HCT116 (cell line): Measurements from ENCODE around the gene IRGQ. TPM values are rescaled to one million over a fixed set of nuclear protein-coding genes. Genes with fewer than 3 reads are reported as not detected.

ENCODE experiments used
- ATAC-seq: fragments of 200-7000 bp; cut with Tn5 transposase; 2 replicates; pipeline ENCODE4 v1.9.1; 2020; ENCODE audit warnings: mild to moderate bottlenecking, moderate library complexity
- BruUV-seq: library from RNA; stranded (reverse); fragments of 400-500 nt; replicated peaks from 2 replicates; lab custom pipeline; 2021; lab: Mats Ljungman, UMichigan
- CTCF ChIA-PET: fragments of 300-600 bp; sonication (Branson Sonifier 250); formaldehyde crosslinking; loops from one replicate; lab custom pipeline; 2021; ENCODE audit warnings: antibody characterized with exemption; lab: Charles Lee
- POLR2A ChIA-PET: fragments of 300-600, 350-600 bp; sonication (Branson Sonifier 250); formaldehyde crosslinking; loops from one replicate; lab custom pipeline; 2021; ENCODE audit warnings: antibody characterized with exemption; lab: Charles Lee
- RAD21 ChIA-PET, 2 experiments: fragments of 300-600 bp; sonication (Branson Sonifier 250); formaldehyde crosslinking; loops; one replicate each; lab custom pipeline; 2023; ENCODE audit warnings: low total read pairs in 2 of 2; ENCODE audit not compliant: uncharacterized antibody in 2 of 2, unreplicated experiment in 2 of 2, low non-redundant PET in 1 of 2; lab: Charles Lee
- DNase-seq: peaks from one replicate; pipeline ENCODE4 v3.0.0-alpha.2; 2010; ENCODE audit warnings: low read depth, low spot score
- H2AFZ ChIP-seq: fragments of 200-600 bp; shearing (Covaris generic), sonication (generic); 2 replicates; pipeline ENCODE4 v1.6.1; 2017; ENCODE audit warnings: low read depth, mixed run types, mixed read lengths, antibody characterized with exemption, low read length; ENCODE audit not compliant: poor library complexity, severe bottlenecking
- H3K27ac ChIP-seq: 2 replicates; pipeline ENCODE4 v1.5.1; 2012; ENCODE audit warnings: low read depth, low read length
- H3K27me3 ChIP-seq: fragments of 200-600 bp; sonication (generic); 2 replicates; pipeline ENCODE4 v1.6.1; 2016; ENCODE audit warnings: mixed run types, low read length, mixed read lengths; ENCODE audit not compliant: insufficient read depth
- H3K36me3 ChIP-seq, 2 experiments: fragments of 200-500 bp in 1 of 2; fragments of 200-600 bp in 1 of 2; sonication (Bioruptor generic) in 1 of 2; sonication (generic) in 1 of 2; 2 replicates each; pipeline versions ENCODE4 v1.5.1 to v1.6.1; 2014 to 2016; ENCODE audit warnings: low read length in 2 of 2, inconsistent platforms in 1 of 2, mixed read lengths in 1 of 2, mixed run types in 1 of 2; ENCODE audit not compliant: insufficient read depth in 2 of 2, control insufficient read depth in 1 of 2
- H3K4me1 ChIP-seq, 2 experiments: fragments of 200-600 bp in 1 of 2; sonication (generic) in 1 of 2; 2 replicates each; pipeline versions ENCODE4 v1.5.1 to v1.6.1; 2012 to 2017; ENCODE audit warnings: low read length in 2 of 2, inconsistent platforms in 1 of 2, mild to moderate bottlenecking in 1 of 2, mixed read lengths in 1 of 2, mixed run types in 1 of 2, moderate library complexity in 1 of 2; ENCODE audit not compliant: insufficient read depth in 2 of 2, control insufficient read depth in 1 of 2
- H3K4me2 ChIP-seq: fragments of 200-600 bp; sonication (generic); 2 replicates; pipeline ENCODE4 v1.6.1; 2017; ENCODE audit warnings: mixed run types, low read length, mixed read lengths
- H3K4me3 ChIP-seq, 2 experiments: fragments of 200-600 bp in 1 of 2; sonication (generic) in 1 of 2; replicated peaks in 1 of 2; 2 replicates each; pipeline ENCODE4 v1.5.1; 2011 to 2016; ENCODE audit warnings: low read length in 2 of 2, control low read depth in 1 of 2, low read depth in 1 of 2, mild to moderate bottlenecking in 1 of 2, mixed read lengths in 1 of 2, mixed run types in 1 of 2
- H3K79me2 ChIP-seq: fragments of 200-600 bp; sonication (generic); 2 replicates; pipeline ENCODE4 v1.6.1; 2017; ENCODE audit warnings: mild to moderate bottlenecking, mixed run types, low read length, moderate library complexity, mixed read lengths; ENCODE audit not compliant: insufficient read depth
- H3K9ac ChIP-seq: fragments of 200-600 bp; sonication (generic); 2 replicates; pipeline ENCODE4 v1.6.1; 2016; ENCODE audit warnings: low read length, mixed read lengths
- H3K9me2 ChIP-seq: fragments of 200-600 bp; sonication (generic), shearing (Covaris generic); 2 replicates; pipeline ENCODE4 v1.6.1; 2017; ENCODE audit warnings: mixed run types, mild to moderate bottlenecking, moderate library complexity; ENCODE audit not compliant: insufficient read depth
- H3K9me3 ChIP-seq, 2 experiments: fragments of 200-500 bp in 1 of 2; fragments of 200-600 bp in 1 of 2; sonication (Bioruptor generic) in 1 of 2; sonication (generic) in 1 of 2; 2 replicates each; pipeline ENCODE4 v1.6.1; 2014 to 2017; ENCODE audit warnings: low read length in 2 of 2, mixed read lengths in 2 of 2, inconsistent platforms in 1 of 2, low read depth in 1 of 2, mild to moderate bottlenecking in 1 of 2, mixed run types in 1 of 2, moderate library complexity in 1 of 2; ENCODE audit not compliant: control insufficient read depth in 1 of 2, insufficient read depth in 1 of 2
- H4K20me1 ChIP-seq: fragments of 200-600 bp; sonication (generic), shearing (Covaris generic); 2 replicates; pipeline ENCODE4 v1.6.1; 2017; ENCODE audit warnings: mixed run types, mild to moderate bottlenecking, moderate library complexity; ENCODE audit not compliant: insufficient read depth
- ATF3 ChIP-seq: IDR thresholded peaks from 2 replicates; pipeline ENCODE4 v1.6.1; 2012
- EGR1 ChIP-seq: IDR thresholded peaks from 2 replicates; pipeline ENCODE4 v1.6.1; 2012; ENCODE audit warnings: low read depth
- FOSL1 ChIP-seq: IDR thresholded peaks from 2 replicates; pipeline ENCODE4 v1.6.1; 2012; ENCODE audit warnings: low read depth
- REST ChIP-seq: IDR thresholded peaks from 2 replicates; pipeline ENCODE4 v1.6.1; 2012; ENCODE audit warnings: low read depth
- SIN3A ChIP-seq: IDR thresholded peaks from 2 replicates; pipeline ENCODE4 v1.6.1; 2012; ENCODE audit warnings: low read depth
- ZFX ChIP-seq: fragments of 450-650 bp; IDR thresholded peaks from 2 replicates; pipeline ENCODE4 v1.6.1; 2017
- ZNF274 ChIP-seq: fragments of 200-500 bp; sonication (Bioruptor generic); IDR thresholded peaks from 2 replicates; pipeline ENCODE4 v1.6.1; 2014; ENCODE audit warnings: mild to moderate bottlenecking, low read depth, low read length, inconsistent platforms
- intact Hi-C: fragments of 100-400 bp; cut with micrococcal nuclease; formaldehyde crosslinking; loops from 2 replicates; pipeline ENCODE4 v1.10.0; 2022
- total RNA-seq: library from RNA; stranded (reverse); gene quantifications from one replicate; pipeline ENCODE4 v1.2.1, GENCODE V29; 2021; ENCODE audit not compliant: unreplicated experiment

Gene IRGQ
- total RNA-seq, 1 experiment from 2014 or later: 14.6 TPM

- CTCF ChIA-PET: interaction anchor here (0.7 to 1.8 kb wide), 2 partner anchors 10 to 26 kb away, joined by 3 to 4 read pairs; no protein-coding TSS in a partner anchor
- BruUV-seq: no TSS peak
These were observed 46.6 kb upstream of the IRGQ start for GRCh38 chr19:43642531-43642930.

More at GRCh38 chr19:43642531-43642930, 46.6 kb upstream of the IRGQ start:
- Histone ChIP-seq H3K4me3 (no peak overlapping the region), H3K4me2 (no peak overlapping the region), H3K27me3 (peaks cover 7% of the 10 kb centered on the region; the same call in 1 of the 2 replicates), H3K9me2 (no peaks in the 10 kb centered on the region), H3K9me3 (no peaks in the 10 kb centered on the region), H3K36me3 (peaks cover 0 to 14% of the 10 kb centered on the region in 2 experiments; a peak in 1 of 4 replicates), H3K27ac (no peak overlapping the region), H3K9ac (no peak overlapping the region), H3K79me2 (no peaks in the 10 kb centered on the region), H4K20me1 (no peaks in the 10 kb centered on the region), H3K4me1 (peaks cover 10 to 16% of the 10 kb centered on the region in 2 experiments), H2AFZ (no peak overlapping the region)
- TF ChIP-seq EGR1 (no peak), ZNF274 (no peak), FOSL1 (no peak), REST (no peak), SIN3A (no peak), ATF3 (no peak), ZFX (no peak)
- POLR2A ChIA-PET: no interaction called here
- intact Hi-C loops: no loop called here
- ATAC-seq (no peak), DNase-seq (no peak)
- RAD21 ChIA-PET: no interaction called here
